Right kidney (tissue), 1 donor: ENCODE measurements around the gene PREX1.
"Not testable (repeated sequence)": the region's sequence is repeated elsewhere in the genome, so short reads cannot be mapped to it uniquely, and the experiment has no call there.

ENCODE experiments used
- DNase-seq: peaks from one replicate; pipeline ENCODE4 v3.0.0-alpha.2; 2016

The PREX1 gene

GRCh38 chr20:48846516-48847492 is 19.0 kb upstream of the PREX1 start:
- no peak for DNase-seq

- no peak for DNase-seq
Observed at GRCh38 chr20:48845721-48846306, 18.0 kb upstream of the PREX1 start.

GRCh38 chr20:48844996-48845395 is 17.2 kb upstream of the PREX1 start:
- DNase-seq = no peak

- not testable (repeated sequence) for DNase-seq
Observed at GRCh38 chr20:48843896-48844295, 16.1 kb upstream of the PREX1 start.

- DNase-seq = no peak
Observed at GRCh38 chr20:48843057-48843806, 15.4 kb upstream of the PREX1 start.

GRCh38 chr20:48841875-48842529 is 14.2 kb upstream of the PREX1 start:
- DNase-seq = no peak

- no peak for DNase-seq
Observed at GRCh38 chr20:48841196-48841874, 13.5 kb upstream of the PREX1 start.

- no peak for DNase-seq
Observed at GRCh38 chr20:48839154-48839917, 11.5 kb upstream of the PREX1 start.

GRCh38 chr20:48837014-48837413 is 9.2 kb upstream of the PREX1 start:
- no peak for DNase-seq

- DNase-seq = no peak
Observed at GRCh38 chr20:48835390-48835789, 7.6 kb upstream of the PREX1 start.

- no peak for DNase-seq
Observed at GRCh38 chr20:48834278-48834677, 6.5 kb upstream of the PREX1 start.

- DNase-seq = no peak
Observed at GRCh38 chr20:48832405-48832730, 4.6 kb upstream of the PREX1 start.

GRCh38 chr20:48831718-48832404 is 4.1 kb upstream of the PREX1 start:
- no peak for DNase-seq

- no peak for DNase-seq
Observed at GRCh38 chr20:48830826-48831318, 3.1 kb upstream of the PREX1 start.

GRCh38 chr20:48829940-48830339 is 2.1 kb upstream of the PREX1 start:
- DNase-seq = no peak

GRCh38 chr20:48828734-48829460 is 1.1 kb upstream of the PREX1 start:
- DNase-seq = no peak

GRCh38 chr20:48826883-48827771 is 672 bp downstream of the PREX1 start:
- DNase-seq = peak; percentile 84

- DNase-seq = not testable (repeated sequence)
Observed at GRCh38 chr20:48826480-48826879, 1.3 kb downstream of the PREX1 start.

GRCh38 chr20:48826069-48826468 is 1.7 kb downstream of the PREX1 start:
- no peak for DNase-seq
